GM13977 (cell line): ENCODE results near the gene TMIGD1.
A peak's percentile ranks its signal among the peaks of the same experiment; 100 is the strongest.

Experiments used
- DNase-seq: peaks from one replicate; pipeline ENCODE4 v3.0.0; 2012; ENCODE audit warnings: low spot score
- in situ Hi-C: fragments of 300-500 bp; cut with MboI; formaldehyde crosslinking; loops from one replicate; pipeline ENCODE4 v1.12.0; 2022; ENCODE audit warnings: low sequenced_read_pairs, low pct_unique_long_range_greater_than_20kb, mixed read lengths, inconsistent platforms; ENCODE audit not compliant: unreplicated experiment
- TF ChIP-seq, protein P1 (sequence below): IDR thresholded peaks from 2 replicates; pipeline ENCODE4 v1.5.1; 2012; ENCODE audit warnings: mild to moderate bottlenecking, control low read depth; ENCODE audit not compliant: insufficient read depth; ENCODE audit errors: extremely low read depth, missing control alignments

Gene TMIGD1

DNA sequence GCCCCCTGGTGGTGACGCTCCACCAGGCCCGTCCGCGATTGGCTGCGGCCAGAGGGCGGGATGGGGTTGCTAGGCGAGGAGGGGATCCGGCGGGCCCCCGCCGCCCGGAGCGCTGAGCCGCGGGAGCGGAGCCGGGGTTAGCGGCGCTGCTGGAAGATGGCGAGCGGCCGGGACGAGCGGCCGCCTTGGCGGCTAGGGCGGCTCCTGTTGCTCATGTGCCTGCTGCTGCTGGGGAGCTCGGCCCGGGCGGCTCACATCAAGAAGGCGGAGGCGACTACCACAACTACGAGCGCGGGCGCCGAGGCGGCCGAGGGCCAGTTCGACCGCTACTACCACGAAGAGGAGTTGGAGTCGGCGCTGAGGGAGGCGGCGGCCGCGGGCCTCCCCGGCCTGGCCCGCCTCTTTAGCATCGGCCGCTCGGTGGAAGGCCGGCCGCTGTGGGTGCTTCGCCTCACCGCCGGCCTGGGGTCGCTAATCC lies 45.0 kb upstream of the TMIGD1 start, which contains the start of gene CPD:
CPD (plus strand) TSS at position 103 of the 478 bp plus-strand sequence; CDS start at position 157, 54 bp downstream.
- in situ Hi-C loops = no loop called here
- peak; percentile 97 for DNase-seq
- TF ChIP-seq, protein P1, sequence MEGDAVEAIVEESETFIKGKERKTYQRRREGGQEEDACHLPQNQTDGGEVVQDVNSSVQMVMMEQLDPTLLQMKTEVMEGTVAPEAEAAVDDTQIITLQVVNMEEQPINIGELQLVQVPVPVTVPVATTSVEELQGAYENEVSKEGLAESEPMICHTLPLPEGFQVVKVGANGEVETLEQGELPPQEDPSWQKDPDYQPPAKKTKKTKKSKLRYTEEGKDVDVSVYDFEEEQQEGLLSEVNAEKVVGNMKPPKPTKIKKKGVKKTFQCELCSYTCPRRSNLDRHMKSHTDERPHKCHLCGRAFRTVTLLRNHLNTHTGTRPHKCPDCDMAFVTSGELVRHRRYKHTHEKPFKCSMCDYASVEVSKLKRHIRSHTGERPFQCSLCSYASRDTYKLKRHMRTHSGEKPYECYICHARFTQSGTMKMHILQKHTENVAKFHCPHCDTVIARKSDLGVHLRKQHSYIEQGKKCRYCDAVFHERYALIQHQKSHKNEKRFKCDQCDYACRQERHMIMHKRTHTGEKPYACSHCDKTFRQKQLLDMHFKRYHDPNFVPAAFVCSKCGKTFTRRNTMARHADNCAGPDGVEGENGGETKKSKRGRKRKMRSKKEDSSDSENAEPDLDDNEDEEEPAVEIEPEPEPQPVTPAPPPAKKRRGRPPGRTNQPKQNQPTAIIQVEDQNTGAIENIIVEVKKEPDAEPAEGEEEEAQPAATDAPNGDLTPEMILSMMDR = no peak

DNA sequence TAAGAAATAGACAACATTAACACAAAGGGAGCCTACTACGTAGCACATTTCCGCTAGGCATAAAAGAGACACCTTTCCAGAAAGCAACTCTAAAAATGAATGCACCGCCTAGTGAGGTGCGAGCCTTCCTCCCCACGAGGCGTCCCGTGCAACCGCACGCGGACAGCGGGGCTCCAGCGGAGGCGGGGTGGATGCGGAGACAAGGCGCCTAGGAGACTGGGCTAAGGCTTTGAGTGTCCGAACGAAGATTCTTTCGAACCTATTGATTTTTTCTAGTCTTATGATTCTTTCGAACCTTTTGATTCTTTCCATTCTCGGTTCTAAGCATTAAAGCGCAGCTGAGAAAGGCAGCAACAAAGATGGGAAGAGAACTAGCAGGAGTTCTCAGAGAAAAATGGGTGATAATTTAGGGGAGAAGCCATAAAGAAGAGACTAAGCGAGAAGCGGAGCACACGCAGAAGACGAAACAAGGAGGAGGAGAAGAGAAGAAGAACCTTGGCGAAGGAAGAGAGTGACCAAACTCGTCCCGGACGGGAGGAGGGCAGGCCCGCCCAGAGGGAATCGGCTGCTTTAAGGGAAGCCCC lies 44.5 kb upstream of the TMIGD1 start:
- DNase-seq = no peak
- in situ Hi-C loops = no loop called here
- TF ChIP-seq, protein P1 = no peak

DNA sequence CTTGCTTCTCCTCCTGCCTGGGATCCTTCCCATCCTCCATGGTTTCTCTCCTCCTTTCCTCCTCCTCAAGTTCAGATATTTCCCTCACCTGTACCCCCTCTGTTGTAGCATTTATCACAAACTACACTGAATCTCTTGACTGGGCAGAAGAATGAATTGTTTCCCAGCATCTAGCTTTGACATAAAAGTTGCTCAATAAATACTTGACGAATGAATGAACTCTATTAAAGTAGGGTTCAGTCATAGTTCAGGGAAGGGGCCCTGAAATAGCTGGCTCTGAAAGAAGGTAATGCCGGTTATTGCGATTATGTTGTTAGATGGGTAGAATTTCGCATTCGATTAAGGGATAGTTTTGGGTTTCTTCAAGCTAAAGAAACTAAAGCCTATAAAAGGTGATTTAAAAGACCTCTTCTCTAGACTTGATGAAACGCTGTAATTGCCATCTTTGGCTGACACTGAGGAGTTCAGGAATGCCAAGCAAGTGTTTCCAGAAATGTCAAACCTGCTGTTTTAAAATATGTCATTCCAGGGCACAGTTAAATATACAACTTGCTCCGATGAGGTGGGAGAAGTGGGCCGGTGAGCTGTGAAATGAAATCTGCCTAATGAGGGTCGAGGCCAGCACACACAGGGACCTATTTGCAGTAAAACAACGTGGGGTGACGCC lies 43.9 kb upstream of the TMIGD1 start:
- TF ChIP-seq, protein P1 = no peak
- in situ Hi-C loops = no loop called here
- DNase-seq = no peak

DNA sequence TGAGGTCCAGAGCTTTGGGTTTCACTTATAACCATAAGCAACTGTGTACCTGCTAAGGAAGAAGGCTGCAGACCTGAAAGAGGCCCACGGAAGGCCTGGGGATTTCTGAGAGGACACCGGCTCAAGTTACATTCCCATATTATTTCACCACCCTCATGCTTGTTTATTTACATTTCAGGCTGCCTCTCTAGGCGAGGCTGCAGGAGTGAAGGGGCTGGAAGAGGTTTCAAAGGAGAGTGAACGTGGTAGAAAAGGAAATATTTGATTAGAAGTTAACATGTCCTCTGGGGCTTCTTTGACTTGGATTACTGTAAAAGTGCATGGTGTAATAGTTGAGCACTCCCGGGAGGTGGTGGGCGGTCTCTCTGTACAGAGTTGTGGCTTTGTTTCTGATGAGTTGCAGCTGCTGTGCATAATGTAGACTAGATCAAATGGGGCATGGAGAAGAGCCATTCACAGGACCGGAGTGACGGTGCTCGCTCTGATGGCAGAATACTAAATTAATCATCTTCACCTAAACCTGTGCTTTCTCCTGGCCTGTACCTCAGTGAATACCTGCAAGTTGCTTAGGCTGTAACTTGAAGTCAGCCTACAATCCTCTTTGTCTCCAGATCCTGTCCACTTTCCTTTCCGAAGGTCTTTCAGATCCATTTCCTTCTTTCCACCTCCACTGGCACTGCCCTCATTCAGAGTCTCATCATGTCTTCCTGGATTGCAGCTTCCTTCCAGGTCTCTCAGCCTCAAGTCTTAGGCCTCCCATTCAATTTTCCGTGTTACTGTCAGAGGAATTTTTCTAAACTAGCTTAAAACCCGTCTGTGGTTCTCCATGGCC lies 43.0 kb upstream of the TMIGD1 start:
- TF ChIP-seq, protein P1 = no peak
- in situ Hi-C loops = no loop called here
- DNase-seq = peak; percentile 56

DNA sequence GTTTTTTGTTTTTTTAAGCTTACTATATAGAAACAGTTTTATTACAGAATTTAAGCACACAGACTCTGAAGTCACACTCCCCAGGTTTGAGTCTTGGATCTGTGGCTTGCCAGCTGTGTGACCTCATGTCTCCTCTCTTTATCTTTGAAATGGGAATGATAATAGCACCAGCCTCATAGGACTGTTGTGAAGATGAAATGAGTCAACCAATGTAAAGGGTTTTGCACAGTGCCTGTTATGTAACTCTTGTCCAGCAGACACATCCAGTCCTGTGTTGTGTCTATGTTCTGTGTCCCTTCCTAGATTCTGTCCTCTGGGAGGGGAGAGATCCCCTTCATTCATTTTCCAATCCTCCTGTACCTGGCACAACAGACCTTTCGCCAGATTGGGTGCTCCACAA lies 41.8 kb upstream of the TMIGD1 start:
- TF ChIP-seq, protein P1 = no peak
- in situ Hi-C loops = no loop called here
- DNase-seq = no peak

DNA sequence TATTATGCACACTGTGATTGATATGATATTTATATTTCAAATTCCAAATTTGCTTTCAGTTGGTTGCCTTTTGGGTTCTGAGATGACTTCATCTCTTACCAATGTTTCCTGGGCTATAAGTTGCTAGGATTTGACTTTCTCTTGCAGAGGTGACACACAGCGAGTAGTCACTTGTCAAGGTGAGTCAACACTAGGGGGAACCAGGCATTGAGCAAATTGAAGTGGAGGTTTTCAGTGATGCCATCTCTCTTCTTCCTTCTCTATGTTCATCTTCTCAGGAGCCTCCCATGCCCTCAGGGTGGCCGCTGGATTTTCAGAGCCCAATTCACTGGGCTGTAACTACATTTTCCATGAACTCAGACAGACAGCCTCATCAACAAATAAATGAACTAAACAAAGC lies 38.9 kb upstream of the TMIGD1 start:
- in situ Hi-C loops = no loop called here
- no peak for DNase-seq
- TF ChIP-seq, protein P1 = peak; percentile 14
